HepG2 (cell line): Measurements from ENCODE around the gene LSR. TPM values are rescaled to one million over a fixed set of nuclear protein-coding genes. Genes with fewer than 3 reads are reported as not detected.

Experiments used
- ATAC-seq: fragments of 200-7000 bp; cut with Tn5 transposase; 3 replicates; pipeline ENCODE4 v1.9.1; 2020; ENCODE audit warnings: mild to moderate bottlenecking, moderate library complexity
- BruUV-seq: library from RNA; stranded (reverse); fragments of 400-500 nt; replicated peaks from 2 replicates; lab custom pipeline; 2021; lab: Mats Ljungman, UMichigan
- CTCF ChIA-PET: fragments of 300-600 bp; formaldehyde crosslinking; extraction: SDS; loops from one replicate; lab custom pipeline; 2021; ENCODE audit warnings: low total read pairs, inconsistent platforms, low intra/inter-chr PET ratio; lab: Yijun Ruan, JAX
- POLR2A ChIA-PET: fragments of 350-600 bp; sonication (Branson Sonifier 250); formaldehyde crosslinking; loops from one replicate; lab custom pipeline; 2020; ENCODE audit warnings: antibody characterized with exemption, inconsistent platforms; lab: Yijun Ruan, JAX
- DNase-seq: peaks from one replicate; pipeline ENCODE4 v3.0.0-alpha.2; 2015; ENCODE audit warnings: low spot score
- FAIRE-seq: peaks from 3 replicates; lab custom pipeline; 2011; peaks lifted over from hg19 to GRCh38; lab: Jason Lieb, UNC
- H2AFZ ChIP-seq: one replicate; pipeline ENCODE4 v1.6.1; 2011; ENCODE audit warnings: low read length, inconsistent platforms
- H3K27ac ChIP-seq: fragments of 300-600 bp; 3 replicates; pipeline ENCODE4 v1.8.0; 2011; ENCODE audit warnings: mixed run types, mild to moderate bottlenecking, mixed read lengths, low read length, inconsistent platforms; ENCODE audit not compliant: insufficient read depth; ENCODE audit errors: extremely low read length
- H3K27me3 ChIP-seq, 2 experiments: fragments of 200-600 bp in 1 of 2; 2 replicates in 1 of 2; 3 replicates in 1 of 2; pipeline versions ENCODE4 v1.6.0 to v1.8.0; 2011; ENCODE audit warnings: low read length in 2 of 2, mild to moderate bottlenecking in 2 of 2, moderate library complexity in 2 of 2, inconsistent platforms in 1 of 2; ENCODE audit not compliant: insufficient read depth in 2 of 2, control insufficient read depth in 1 of 2
- H3K36me3 ChIP-seq, 2 experiments: fragments of 200-600 bp in 1 of 2; replicated peaks in 1 of 2; 2 replicates in 1 of 2; 3 replicates in 1 of 2; pipeline versions ENCODE4 v1.5.1 to v1.8.0; 2011; ENCODE audit warnings: low read length in 2 of 2, inconsistent platforms in 1 of 2; ENCODE audit not compliant: insufficient read depth in 2 of 2, control insufficient read depth in 1 of 2
- H3K4me1 ChIP-seq: 2 replicates; pipeline ENCODE4 v1.5.1; 2012; ENCODE audit warnings: low read length, inconsistent platforms; ENCODE audit not compliant: insufficient read depth
- H3K4me2 ChIP-seq: 2 replicates; pipeline ENCODE4 v1.6.0; 2011; ENCODE audit warnings: low read depth, low read length, inconsistent platforms
- H3K4me3 ChIP-seq, 3 experiments: fragments of 200-600 bp in 1 of 3; sonication (generic), shearing (Covaris generic) in 1 of 3; replicated peaks in 1 of 3; 2 replicates each; pipeline ENCODE4 v1.5.1; 2011 to 2016; ENCODE audit warnings: low read length in 3 of 3, inconsistent platforms in 2 of 3, low read depth in 2 of 3, mild to moderate bottlenecking in 2 of 3, control low read depth in 1 of 3, mixed read lengths in 1 of 3; ENCODE audit not compliant: insufficient read depth in 1 of 3
- H3K79me2 ChIP-seq: one replicate; pipeline ENCODE4 v1.6.1; 2011; ENCODE audit warnings: low read length, inconsistent platforms; ENCODE audit not compliant: insufficient read depth
- H3K9ac ChIP-seq: 2 replicates; pipeline ENCODE4 v1.6.0; 2011; ENCODE audit warnings: mild to moderate bottlenecking, low read depth, low read length, inconsistent platforms; ENCODE audit not compliant: insufficient read depth
- H3K9me3 ChIP-seq: 2 replicates; pipeline ENCODE4 v1.5.1; 2012; ENCODE audit warnings: mild to moderate bottlenecking, low read length
- H4K20me1 ChIP-seq: 2 replicates; pipeline ENCODE4 v1.6.0; 2011; ENCODE audit warnings: inconsistent platforms, mild to moderate bottlenecking, low read length, moderate library complexity; ENCODE audit not compliant: insufficient read depth
- IRX3 ChIP-seq: sonication (generic); formaldehyde crosslinking; IDR thresholded peaks from 2 replicates; pipeline ENCODE4 v1.8.1; 2023; ENCODE audit warnings: mild to moderate bottlenecking, low read depth, missing genetic modification reagents, borderline replicate concordance
- NFYB ChIP-seq: sonication (generic); formaldehyde crosslinking; IDR thresholded peaks from 2 replicates; pipeline ENCODE4 v1.4.0; 2020; ENCODE audit warnings: missing genetic modification reagents
- NFYC ChIP-seq: IDR thresholded peaks from 2 replicates; pipeline ENCODE4 v1.6.1; 2016; ENCODE audit warnings: missing genetic modification reagents, missing compliant biosample characterization
- PHF8 ChIP-seq: sonication (generic); formaldehyde crosslinking; IDR thresholded peaks from 2 replicates; pipeline ENCODE4 v1.5.0; 2020; ENCODE audit warnings: missing genetic modification reagents
- RBAK ChIP-seq: sonication (generic); formaldehyde crosslinking; IDR thresholded peaks from 2 replicates; pipeline ENCODE4 v1.5.1; 2020; ENCODE audit warnings: mild to moderate bottlenecking, missing genetic modification reagents
- ZNF12 ChIP-seq: sonication (generic); formaldehyde crosslinking; IDR thresholded peaks from 2 replicates; pipeline ENCODE4 v1.5.0; 2020; ENCODE audit warnings: missing genetic modification reagents
- ZNF143 ChIP-seq: sonication (generic); formaldehyde crosslinking; IDR thresholded peaks from 2 replicates; pipeline ENCODE4 v1.4.0; 2020; ENCODE audit warnings: missing genetic modification reagents
- ZNF644 ChIP-seq: IDR thresholded peaks from 2 replicates; pipeline ENCODE4 v1.6.1; 2016; ENCODE audit warnings: low read depth
- WGBS: methylation state at CpG from one replicate; pipeline ENCODE4 v1.1.6; 2017; ENCODE audit warnings: low lambda C conversion rate; 5-methylcytosine and 5-hydroxymethylcytosine counted together
- in situ Hi-C: cut with HindIII; loops from 2 replicates; pipeline ENCODE4 v1.10.0; 2017; ENCODE audit warnings: low pct_unique_long_range_greater_than_20kb; ENCODE audit not compliant: extremely low pct_ligation_motif_present
- intact Hi-C: fragments of 100-400 bp; cut with micrococcal nuclease; formaldehyde crosslinking; loops from one replicate; pipeline ENCODE4 v1.10.0; 2022; ENCODE audit not compliant: unreplicated experiment
- polyA plus RNA-seq, 8 experiments: library from polyadenylated mRNA; depleted of rRNA in 3 of 8; stranded (reverse) in 7 of 8; unstranded in 1 of 8; fragments of >200 nt; fragmentation: Illumina TruSeq in 4 of 8; extraction: Trizol in 4 of 8; gene quantifications; 2 replicates each; pipeline versions ENCODE4 v1.2.1 to v1.2.3, GENCODE V29; 2011 to 2016; ENCODE audit warnings: low read depth in 4 of 8, missing spikeins in 1 of 8, mixed read lengths in 1 of 8; ENCODE audit not compliant: insufficient read depth in 1 of 8
- total RNA-seq, 5 experiments: library from RNA; depleted of rRNA; stranded (reverse); fragments of >200 nt; fragmentation: Illumina TruSeq; extraction: Trizol; gene quantifications; 2 replicates each; pipeline ENCODE4 v1.2.3, GENCODE V29; 2016; ENCODE audit warnings: low read depth in 1 of 5

Gene LSR
- total and polyA plus RNA-seq, 2 of the 13 experiments (the other 11 are each of a cell fraction or from before 2014, with no cell fraction given), result 29.2 to 79.2 TPM

GRCh38 chr19:35219008-35219407 is 29.8 kb upstream of the LSR start:
- Histone ChIP-seq H3K27me3 (no peaks in the 10 kb centered on the region; a peak in 1 of 5 replicates), H3K4me3 (no peak overlapping the region), H3K79me2 (no peaks in the 10 kb centered on the region), H3K27ac (no peak overlapping the region), H3K4me2 (no peak overlapping the region), H2AFZ (no peak overlapping the region), H3K36me3 (no peaks in the 10 kb centered on the region), H3K9me3 (no peaks in the 10 kb centered on the region), H3K9ac (no peak overlapping the region), H4K20me1 (no peaks in the 10 kb centered on the region), H3K4me1 (peaks cover 10% of the 10 kb centered on the region; the same call in 1 of the 2 replicates)
- DNase-seq (no peak), ATAC-seq (no peak), FAIRE-seq (no peak)
- in situ Hi-C loops, result no loop called here
- TF ChIP-seq RBAK (peak; percentile 77; the same call in 1 of the 2 replicates), ZNF12 (CRISPR knock-in tag) (peak; percentile 90; the same call in 1 of the 2 replicates), IRX3 (no peak)
- WGBS, result 10% methylated on average over 1 of the region's 1 CpG
- intact Hi-C loops, result no loop called here
- CTCF ChIA-PET, result no interaction called here
- no TSS peak for BruUV-seq
- POLR2A ChIA-PET, result no interaction called here

- 8% methylated on average over 3 of the region's 3 CpGs for WGBS
- Histone ChIP-seq H3K79me2 (no peaks in the 10 kb centered on the region), H3K4me2 (no peak overlapping the region), H3K4me1 (no peaks in the 10 kb centered on the region), H3K27me3 (no peaks in the 10 kb centered on the region; a peak in 1 of 5 replicates), H2AFZ (no peak overlapping the region), H3K9ac (no peak overlapping the region), H3K27ac (no peak overlapping the region), H3K36me3 (no peaks in the 10 kb centered on the region), H3K4me3 (no peak overlapping the region), H3K9me3 (no peaks in the 10 kb centered on the region), H4K20me1 (no peaks in the 10 kb centered on the region)
- intact Hi-C loops, result no loop called here
- CTCF ChIA-PET, result no interaction called here
- DNase-seq, result no peak
- BruUV-seq, result no TSS peak
- TF ChIP-seq NFYB (CRISPR knock-in tag) (peak; percentile 55), ZNF143 (CRISPR knock-in tag) (peak; percentile 68), NFYC (0 out of 2 replicates have a peak, but pooled peaks have one; percentile 27), PHF8 (no peak), ZNF644 (CRISPR knock-in tag) (peak; percentile 28; the same call in 1 of the 2 replicates)
- no peak for FAIRE-seq
- no peak for ATAC-seq
- POLR2A ChIA-PET, result no interaction called here
- in situ Hi-C loops, result no loop called here
These were observed 28.4 kb upstream of the LSR start for GRCh38 chr19:35220315-35220921.
